PFSK-1 (cell line): ENCODE results near the gene NR1H3.
A peak's percentile ranks its signal among the peaks of the same experiment; 100 is the strongest.

Experiments used
- FOXP2 ChIP-seq: optimal IDR thresholded peaks from 2 replicates; pipeline ENCODE3; 2011; ENCODE audit warnings: borderline replicate concordance, control low read depth, inconsistent platforms; ENCODE audit not compliant: insufficient read depth; ENCODE audit errors: extremely low read length, extremely low read depth
- POLR2AphosphoS5 ChIP-seq: IDR thresholded peaks from 2 replicates; pipeline ENCODE4 v1.6.1; 2012; ENCODE audit warnings: low read depth, mild to moderate bottlenecking, control low read depth, low read length, moderate library complexity
- SIN3A ChIP-seq: IDR thresholded peaks from 2 replicates; pipeline ENCODE4 v1.6.1; 2012; ENCODE audit warnings: mild to moderate bottlenecking, low read length, moderate library complexity, borderline replicate concordance; ENCODE audit not compliant: insufficient read depth
- TAF1 ChIP-seq: IDR thresholded peaks from 2 replicates; pipeline ENCODE4 v1.6.1; 2012; ENCODE audit warnings: low read length, control low read depth, borderline replicate concordance; ENCODE audit not compliant: insufficient read depth
- TF ChIP-seq, protein P1 (sequence below), 2 experiments: IDR thresholded peaks; 2 replicates each; pipeline versions ENCODE4 v1.6.1 to v1.8.0; 2011 to 2012; ENCODE audit warnings: low read depth in 2 of 2, low read length in 2 of 2, control low read depth in 1 of 2, inconsistent platforms in 1 of 2, mild to moderate bottlenecking in 1 of 2, moderate library complexity in 1 of 2; ENCODE audit not compliant: insufficient read depth in 1 of 2

Gene NR1H3

DNA sequence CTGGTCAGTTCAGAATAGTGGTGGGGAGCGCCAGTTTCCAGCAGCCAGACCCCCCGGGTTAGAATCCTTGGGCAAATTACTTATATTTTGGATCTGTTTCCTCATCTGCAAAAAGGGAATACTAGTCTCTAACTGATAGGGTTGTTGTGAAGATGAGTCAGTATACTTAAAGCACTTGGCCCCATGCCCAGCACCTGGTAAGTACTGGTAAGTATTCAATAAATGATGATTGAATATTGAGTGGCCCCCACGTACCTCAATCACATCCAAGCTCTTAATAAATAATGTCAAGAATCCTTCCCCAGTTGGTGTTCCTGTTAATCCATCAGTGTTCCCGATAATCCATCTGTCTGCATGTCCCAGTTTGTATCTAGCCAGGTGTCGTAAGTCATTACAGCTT lies 21.3 kb upstream of the NR1H3 start:
- no peak for TF ChIP-seq FOXP2
- 0 out of 2 replicates have a peak, but pooled peaks have one; percentile 31 for TF ChIP-seq SIN3A
- TF ChIP-seq, protein P1, sequence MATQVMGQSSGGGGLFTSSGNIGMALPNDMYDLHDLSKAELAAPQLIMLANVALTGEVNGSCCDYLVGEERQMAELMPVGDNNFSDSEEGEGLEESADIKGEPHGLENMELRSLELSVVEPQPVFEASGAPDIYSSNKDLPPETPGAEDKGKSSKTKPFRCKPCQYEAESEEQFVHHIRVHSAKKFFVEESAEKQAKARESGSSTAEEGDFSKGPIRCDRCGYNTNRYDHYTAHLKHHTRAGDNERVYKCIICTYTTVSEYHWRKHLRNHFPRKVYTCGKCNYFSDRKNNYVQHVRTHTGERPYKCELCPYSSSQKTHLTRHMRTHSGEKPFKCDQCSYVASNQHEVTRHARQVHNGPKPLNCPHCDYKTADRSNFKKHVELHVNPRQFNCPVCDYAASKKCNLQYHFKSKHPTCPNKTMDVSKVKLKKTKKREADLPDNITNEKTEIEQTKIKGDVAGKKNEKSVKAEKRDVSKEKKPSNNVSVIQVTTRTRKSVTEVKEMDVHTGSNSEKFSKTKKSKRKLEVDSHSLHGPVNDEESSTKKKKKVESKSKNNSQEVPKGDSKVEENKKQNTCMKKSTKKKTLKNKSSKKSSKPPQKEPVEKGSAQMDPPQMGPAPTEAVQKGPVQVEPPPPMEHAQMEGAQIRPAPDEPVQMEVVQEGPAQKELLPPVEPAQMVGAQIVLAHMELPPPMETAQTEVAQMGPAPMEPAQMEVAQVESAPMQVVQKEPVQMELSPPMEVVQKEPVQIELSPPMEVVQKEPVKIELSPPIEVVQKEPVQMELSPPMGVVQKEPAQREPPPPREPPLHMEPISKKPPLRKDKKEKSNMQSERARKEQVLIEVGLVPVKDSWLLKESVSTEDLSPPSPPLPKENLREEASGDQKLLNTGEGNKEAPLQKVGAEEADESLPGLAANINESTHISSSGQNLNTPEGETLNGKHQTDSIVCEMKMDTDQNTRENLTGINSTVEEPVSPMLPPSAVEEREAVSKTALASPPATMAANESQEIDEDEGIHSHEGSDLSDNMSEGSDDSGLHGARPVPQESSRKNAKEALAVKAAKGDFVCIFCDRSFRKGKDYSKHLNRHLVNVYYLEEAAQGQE (IDR thresholded peaks at IDR 0.05; ENCODE audit: insufficient read depth in 1 of 2, low read depth in 2 of 2, low read length in 2 of 2): no peak
- TF ChIP-seq POLR2AphosphoS5: no peak; the same call in 1 of the 2 replicates
- TF ChIP-seq TAF1: no peak

DNA sequence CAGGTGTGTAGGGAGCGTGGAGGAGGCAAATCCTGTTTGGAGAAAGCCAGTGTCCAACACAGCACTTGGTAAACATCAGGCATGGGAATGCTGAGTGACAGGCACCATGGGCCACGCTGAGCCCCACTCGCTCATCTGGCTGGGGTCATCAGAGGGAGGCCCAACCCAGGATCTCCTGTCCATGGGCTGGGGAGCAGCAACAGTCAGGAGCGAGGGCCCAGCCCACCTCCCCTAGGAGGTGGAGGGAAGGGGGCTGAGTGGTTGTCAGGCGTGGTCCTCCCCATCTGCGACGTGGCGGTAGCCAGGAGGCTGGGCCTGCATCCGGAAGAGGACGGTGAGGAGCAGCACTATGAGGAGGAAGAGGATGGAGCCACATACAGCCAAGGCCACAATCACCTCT lies 17.9 kb upstream of the NR1H3 start:
- TF ChIP-seq FOXP2: no peak
- TF ChIP-seq SIN3A: no peak
- TF ChIP-seq TAF1: no peak
- TF ChIP-seq, protein P1 (IDR thresholded peaks at IDR 0.05; ENCODE audit: insufficient read depth in 1 of 2, low read depth in 2 of 2, low read length in 2 of 2): no peak
- TF ChIP-seq POLR2AphosphoS5: no peak

DNA sequence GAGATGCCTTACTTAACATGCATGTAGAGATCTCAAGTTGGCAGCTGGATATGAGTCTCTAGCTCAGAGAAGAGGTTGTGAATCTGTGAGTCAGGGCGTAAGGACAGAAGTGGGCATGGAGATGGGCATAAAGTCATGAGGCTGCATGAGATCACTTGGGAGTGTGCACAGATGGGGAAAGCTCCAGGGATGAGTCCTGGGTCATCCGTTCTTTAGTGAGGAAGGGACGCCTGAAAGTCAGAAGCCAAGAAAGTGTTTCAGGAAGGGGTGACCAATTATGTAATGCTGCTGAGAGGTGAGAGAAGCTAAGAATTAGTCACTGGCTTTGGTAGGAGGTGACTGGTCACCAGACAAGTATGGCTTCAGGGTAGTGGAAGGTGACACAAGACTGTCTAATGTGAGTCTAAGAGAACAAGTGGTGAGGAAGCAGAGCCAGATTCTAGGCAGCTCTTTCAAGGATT lies 15.9 kb upstream of the NR1H3 start:
- TF ChIP-seq POLR2AphosphoS5: no peak
- TF ChIP-seq, protein P1 (IDR thresholded peaks at IDR 0.05; ENCODE audit: insufficient read depth in 1 of 2, low read depth in 2 of 2, low read length in 2 of 2): no peak
- no peak for TF ChIP-seq SIN3A
- TF ChIP-seq TAF1: no peak
- TF ChIP-seq FOXP2: no peak

DNA sequence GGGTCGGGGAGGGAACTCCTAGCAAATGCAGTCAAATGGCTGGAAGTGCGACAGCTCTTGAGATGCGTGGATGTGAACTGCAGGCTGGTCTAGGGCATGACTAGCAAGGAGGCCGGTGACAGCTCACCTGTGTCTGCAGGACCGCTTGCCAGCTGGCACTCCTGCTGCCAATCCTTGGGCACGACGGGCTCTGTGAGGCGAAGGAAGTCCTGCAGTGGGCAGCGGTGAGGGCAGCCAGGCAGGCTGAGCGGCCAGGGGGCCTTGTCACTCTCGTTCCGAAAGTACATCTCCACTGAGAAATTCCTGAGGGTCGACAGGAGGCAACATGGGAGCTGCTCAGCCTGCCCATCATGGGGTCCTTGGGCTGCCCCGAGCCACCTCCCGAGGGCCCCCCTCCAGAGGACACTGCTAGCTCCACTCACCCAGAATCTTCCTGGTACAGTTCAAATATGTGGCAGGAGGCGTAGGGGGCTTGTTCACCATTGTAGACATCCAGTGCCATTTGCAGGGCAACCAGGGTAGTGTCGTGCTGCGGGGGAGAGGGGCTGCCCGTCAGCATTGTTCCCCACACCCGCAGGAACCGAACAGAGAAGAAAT lies 15.1 kb upstream of the NR1H3 start:
- no peak for TF ChIP-seq FOXP2
- TF ChIP-seq, protein P1 (IDR thresholded peaks at IDR 0.05; ENCODE audit: insufficient read depth in 1 of 2, low read depth in 2 of 2, low read length in 2 of 2): no peak
- TF ChIP-seq TAF1: no peak
- no peak; the same call in 1 of the 2 replicates for TF ChIP-seq POLR2AphosphoS5
- no peak for TF ChIP-seq SIN3A
